Panc1 (cell line): ENCODE measurements around the gene LRRC61. TPM values are rescaled to one million over a fixed set of nuclear protein-coding genes. Genes with fewer than 3 reads are reported as not detected.

ENCODE experiments used
- ATAC-seq: fragments of 200-7000 bp; cut with Tn5 transposase; 2 replicates; pipeline ENCODE4 v1.9.1; 2020; ENCODE audit warnings: mild to moderate bottlenecking, moderate library complexity
- BruUV-seq: library from RNA; stranded (reverse); fragments of 400-500 nt; replicated peaks from 2 replicates; lab custom pipeline; 2021; lab: Mats Ljungman, UMichigan
- CTCF ChIA-PET: fragments of 300-600 bp; sonication (Branson Sonifier 250); formaldehyde crosslinking; loops from one replicate; lab custom pipeline; 2022; ENCODE audit warnings: antibody characterized with exemption; lab: Charles Lee
- POLR2A ChIA-PET: fragments of 300-600 bp; sonication (Branson Sonifier 250); formaldehyde crosslinking; loops from one replicate; lab custom pipeline; 2022; ENCODE audit warnings: antibody characterized with exemption; lab: Charles Lee
- DNase-seq: peaks from one replicate; pipeline ENCODE4 v3.0.0-alpha.2; 2010; ENCODE audit warnings: low read depth, low spot score
- H3K27ac ChIP-seq: 2 replicates; pipeline ENCODE4 v1.5.1; 2011; ENCODE audit warnings: mild to moderate bottlenecking, low read length, inconsistent platforms
- H3K27me3 ChIP-seq: fragments of 200-500 bp; sonication (Bioruptor generic); 2 replicates; pipeline ENCODE4 v1.6.0; 2014; ENCODE audit warnings: low read length, inconsistent platforms; ENCODE audit not compliant: control insufficient read depth, insufficient read depth
- H3K36me3 ChIP-seq: fragments of 200-500 bp; sonication (Bioruptor generic); 2 replicates; pipeline ENCODE4 v1.5.1; 2014; ENCODE audit warnings: inconsistent platforms, mild to moderate bottlenecking, low read length, moderate library complexity; ENCODE audit not compliant: control insufficient read depth, insufficient read depth
- H3K4me1 ChIP-seq: 2 replicates; pipeline ENCODE4 v1.5.1; 2011; ENCODE audit warnings: inconsistent platforms, mild to moderate bottlenecking, low read length, moderate library complexity; ENCODE audit not compliant: control insufficient read depth, insufficient read depth
- H3K4me3 ChIP-seq, 2 experiments: 2 replicates each; pipeline ENCODE4 v1.5.1; 2011 to 2012; ENCODE audit warnings: low read depth in 2 of 2, low read length in 2 of 2, mild to moderate bottlenecking in 2 of 2, inconsistent platforms in 1 of 2, moderate library complexity in 1 of 2
- H3K9me3 ChIP-seq: fragments of 200-500 bp; sonication (Bioruptor generic); 2 replicates; pipeline ENCODE4 v1.5.1; 2014; ENCODE audit warnings: low read depth, mild to moderate bottlenecking, inconsistent platforms, low read length, moderate library complexity; ENCODE audit not compliant: control insufficient read depth, insufficient read depth
- CTCF ChIP-seq: fragments of 450-650 bp; IDR thresholded peaks from 2 replicates; pipeline ENCODE4 v1.5.1; 2017; ENCODE audit warnings: mild to moderate bottlenecking
- POLR2AphosphoS5 ChIP-seq: IDR thresholded peaks from 2 replicates; pipeline ENCODE4 v1.6.1; 2012; ENCODE audit warnings: mild to moderate bottlenecking, low read depth, low read length, moderate library complexity
- REST ChIP-seq, 2 experiments: IDR thresholded peaks; 2 replicates each; pipeline ENCODE4 v1.6.1; 2011 to 2012; ENCODE audit warnings: low read depth in 2 of 2, control low read depth in 1 of 2, low read length in 1 of 2, mild to moderate bottlenecking in 1 of 2, moderate library complexity in 1 of 2; ENCODE audit not compliant: insufficient read depth in 1 of 2
- SIN3A ChIP-seq: IDR thresholded peaks from 2 replicates; pipeline ENCODE4 v1.6.1; 2012; ENCODE audit warnings: low read depth, mild to moderate bottlenecking, low read length, moderate library complexity, borderline replicate concordance; ENCODE audit not compliant: insufficient read depth
- TCF7L2 ChIP-seq: IDR thresholded peaks from 2 replicates; pipeline ENCODE4 v1.6.1; 2011; ENCODE audit warnings: mild to moderate bottlenecking, low read depth, low read length, inconsistent platforms
- in situ Hi-C: cut with HindIII; loops from 2 replicates; pipeline ENCODE4 v1.10.0; 2016; ENCODE audit warnings: low sequenced_read_pairs, low pct_unique_long_range_greater_than_20kb
- intact Hi-C: fragments of 100-400 bp; cut with micrococcal nuclease; formaldehyde crosslinking; loops from one replicate; pipeline ENCODE4 v1.10.0; 2022; ENCODE audit not compliant: unreplicated experiment
- total RNA-seq: library from RNA; stranded (reverse); gene quantifications from one replicate; pipeline ENCODE4 v1.2.1, GENCODE V29; 2021; ENCODE audit not compliant: unreplicated experiment

LRRC61 gene
- total RNA-seq, 1 experiment from 2014 or later = 13.8 TPM

- in situ Hi-C loops (no loop called here), intact Hi-C loops (no loop called here)
- TF ChIP-seq CTCF (no peak), REST (IDR thresholded peaks at IDR 0.05; ENCODE audit: insufficient read depth in 1 of 2, low read depth in 2 of 2, low read length in 1 of 2) (no peak), POLR2AphosphoS5 (no peak), TCF7L2 (no peak), SIN3A (no peak)
- H3K27ac ChIP-seq = no peak overlapping the region
- peaks cover 18% of the 10 kb centered on the region for H3K4me1 ChIP-seq
- H3K9me3 ChIP-seq = no peaks in the 10 kb centered on the region
- H3K4me3 ChIP-seq = no peak overlapping the region
- BruUV-seq = no TSS peak
- no peaks in the 10 kb centered on the region for H3K27me3 ChIP-seq
- ChIA-PET POLR2A (interaction anchor here (0.7 kb wide), 1 partner anchor 75 kb away, joined by 16 read pairs; no protein-coding TSS in a partner anchor), CTCF (no interaction called here)
- ATAC-seq = no peak
- no peak for DNase-seq
- H3K36me3 ChIP-seq = no peaks in the 10 kb centered on the region
Measured at GRCh38 chr7:150326657-150327268, 3.6 kb downstream of the LRRC61 start.

- intact Hi-C loops = no loop called here
- Histone ChIP-seq H3K9me3 (no peaks in the 10 kb centered on the region), H3K36me3 (no peaks in the 10 kb centered on the region), H3K4me3 (no peak overlapping the region), H3K4me1 (peaks cover 13% of the 10 kb centered on the region), H3K27ac (no peak overlapping the region), H3K27me3 (no peaks in the 10 kb centered on the region)
- ChIA-PET POLR2A (interaction anchor here (0.6 kb wide), 1 partner anchor 1771 kb away, joined by 4 read pairs; no protein-coding TSS in a partner anchor), CTCF (no interaction called here)
- in situ Hi-C loops = no loop called here
- no TSS peak for BruUV-seq
- DNase-seq (no peak), ATAC-seq (no peak)
- no peak for TF ChIP-seq SIN3A
- TF ChIP-seq TCF7L2 = no peak
- TF ChIP-seq POLR2AphosphoS5 = no peak
- no peak for TF ChIP-seq CTCF
- TF ChIP-seq REST (IDR thresholded peaks at IDR 0.05; ENCODE audit: insufficient read depth in 1 of 2, low read depth in 2 of 2, low read length in 1 of 2) = no peak
Measured at GRCh38 chr7:150327308-150327707, 4.2 kb downstream of the LRRC61 start.
